Cerebellar cortex (tissue), 1 donor: ENCODE measurements around the gene FRMD4A.
"Not testable (repeated sequence)": the region's sequence is repeated elsewhere in the genome, so short reads cannot be mapped to it uniquely, and the experiment has no call there.

Source experiments
- DNase-seq: peaks from one replicate; pipeline ENCODE4 v3.0.0-alpha.2; 2015; ENCODE audit warnings: low spot score

The FRMD4A gene

DNA sequence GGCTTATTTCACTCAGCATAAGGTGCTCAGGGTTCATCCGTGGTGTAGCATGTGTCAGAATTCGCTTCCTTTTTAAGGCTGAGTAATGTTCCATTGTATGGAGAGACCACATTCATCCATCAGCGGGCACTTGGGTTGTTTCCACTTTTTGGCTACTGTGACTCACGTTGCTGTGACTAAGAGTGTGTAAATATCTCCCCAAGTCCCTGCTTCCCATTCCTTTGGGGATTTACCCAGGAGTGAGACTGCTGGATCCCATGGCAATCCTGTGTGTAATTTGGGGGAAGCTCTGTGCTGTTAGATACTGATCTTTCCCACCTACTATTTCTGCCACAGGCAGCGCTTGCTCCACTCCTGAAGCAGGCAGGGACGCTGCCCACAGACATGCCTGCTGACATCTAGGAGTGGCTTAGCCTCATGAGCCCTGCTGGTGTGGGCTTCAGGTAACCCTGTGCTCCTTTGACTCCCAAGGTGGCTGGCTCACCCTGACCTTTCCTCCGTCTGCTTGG is 346.0 kb downstream of the FRMD4A start:
- peak; percentile 52 for DNase-seq

DNA sequence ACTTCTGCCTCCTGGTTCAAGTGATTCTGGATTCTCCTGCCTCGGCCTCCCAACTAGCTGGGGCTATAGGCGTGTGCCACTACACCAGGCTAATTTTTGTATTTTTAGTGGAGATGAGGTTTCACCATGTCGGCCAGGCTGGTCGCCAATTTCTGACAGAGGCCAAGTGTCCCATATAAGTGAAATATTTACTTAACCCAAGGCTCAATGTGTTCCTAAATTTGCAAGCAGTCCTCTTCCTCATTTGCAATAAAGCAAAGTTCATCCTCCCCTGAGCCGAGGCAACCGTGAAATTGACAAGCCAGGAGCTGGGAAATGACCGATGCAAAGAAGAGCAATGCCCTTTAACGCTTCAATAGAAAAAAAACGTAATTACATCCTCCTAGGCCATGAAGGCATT is 347.7 kb downstream of the FRMD4A start:
- no peak for DNase-seq

DNA sequence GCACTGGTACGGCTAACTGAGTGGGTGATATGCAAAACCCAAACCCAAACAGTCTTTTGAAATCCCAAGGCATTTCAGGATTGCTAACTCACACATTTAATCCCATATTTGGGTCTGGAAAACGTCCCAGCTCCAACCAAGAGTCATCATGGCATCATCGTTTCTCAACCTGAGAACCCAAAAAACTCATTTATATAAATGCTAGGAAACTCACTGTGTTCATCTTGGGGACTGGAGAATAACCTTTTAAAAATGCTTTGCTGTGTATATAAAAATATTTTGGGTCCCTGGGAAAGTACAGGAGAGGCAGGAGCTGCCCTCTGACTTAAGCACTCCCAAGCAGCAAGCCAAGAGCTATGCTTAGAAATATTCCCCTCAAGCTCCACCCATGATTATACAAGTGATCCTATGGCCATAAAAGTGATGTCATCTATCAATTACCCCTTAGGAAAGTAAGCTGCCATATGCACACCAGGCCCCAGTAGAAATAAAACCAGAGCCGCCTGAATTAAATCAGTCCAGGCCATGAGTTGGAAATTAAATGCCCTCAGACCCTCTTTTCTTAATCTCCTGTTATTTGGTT is 352.1 kb downstream of the FRMD4A start:
- no peak for DNase-seq

DNA sequence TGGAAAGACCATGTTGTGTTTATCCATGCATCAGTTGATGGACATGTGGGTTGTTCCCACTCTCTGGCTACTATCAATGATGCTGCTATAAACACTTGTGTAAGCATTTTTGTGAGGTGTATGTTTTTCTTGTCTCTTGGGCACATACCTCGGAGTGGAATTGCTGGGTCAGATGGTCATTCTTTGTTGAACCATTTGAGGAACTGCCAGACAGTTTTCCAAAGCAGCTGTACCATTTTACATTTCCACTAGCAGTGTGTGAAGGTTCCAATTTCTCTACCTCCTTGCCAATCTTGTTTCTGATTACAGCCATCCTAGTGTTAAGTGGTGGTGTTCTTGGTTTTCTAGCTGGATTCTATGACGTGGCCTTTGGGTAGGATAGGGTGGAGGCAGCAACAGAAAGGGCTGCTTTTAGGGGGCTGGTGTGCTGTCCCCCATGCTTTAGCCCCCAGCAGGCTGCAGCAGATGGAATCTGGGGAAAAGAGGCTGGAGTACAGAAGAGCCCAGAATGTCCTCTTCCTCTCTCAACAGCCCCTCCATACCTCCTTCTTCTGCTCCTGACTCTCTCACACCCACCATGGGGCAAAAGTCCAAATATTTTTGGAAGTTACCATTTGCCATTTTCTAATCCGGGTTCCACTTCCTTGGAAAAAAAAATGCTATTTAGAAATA is 352.7 kb downstream of the FRMD4A start:
- no peak for DNase-seq

DNA sequence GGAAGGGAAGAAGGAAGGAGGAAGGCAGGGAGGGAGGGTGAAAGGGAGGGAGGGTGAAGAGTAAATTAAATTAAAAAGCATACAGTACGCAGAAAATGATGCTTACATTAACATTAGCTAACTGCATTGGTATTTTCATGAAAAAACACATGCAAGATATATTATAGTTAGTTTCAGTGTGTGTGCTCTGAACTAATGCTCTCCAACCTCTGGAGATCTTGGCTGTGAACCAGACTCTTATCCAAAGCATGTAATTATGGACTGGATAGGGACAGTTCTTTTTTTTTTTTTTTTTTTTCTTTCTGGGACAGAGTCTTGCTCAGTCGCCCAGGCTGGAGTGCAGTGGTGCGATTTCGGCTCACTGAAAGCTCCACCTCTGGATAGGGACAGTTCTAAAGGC is 357.0 kb downstream of the FRMD4A start:
- no peak for DNase-seq

DNA sequence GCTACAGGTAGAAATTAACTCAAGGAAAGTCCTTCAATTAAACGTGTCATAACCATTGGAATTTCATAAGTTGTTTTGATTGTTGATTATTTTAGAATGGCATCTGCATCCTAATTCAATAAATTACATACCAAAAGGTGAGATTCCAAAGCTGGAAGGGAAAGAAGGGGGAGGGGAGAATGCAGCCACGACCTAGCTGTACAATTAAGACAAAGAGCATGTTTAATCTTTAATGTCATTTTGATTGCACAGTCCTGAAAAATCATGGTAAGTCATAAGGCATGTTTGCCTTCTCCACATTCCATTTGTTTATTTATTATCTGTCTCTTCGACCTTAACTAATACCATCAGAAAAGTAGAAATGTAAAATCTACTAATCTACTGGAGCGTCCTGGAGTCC is 358.1 kb downstream of the FRMD4A start:
- DNase-seq = no peak

DNA sequence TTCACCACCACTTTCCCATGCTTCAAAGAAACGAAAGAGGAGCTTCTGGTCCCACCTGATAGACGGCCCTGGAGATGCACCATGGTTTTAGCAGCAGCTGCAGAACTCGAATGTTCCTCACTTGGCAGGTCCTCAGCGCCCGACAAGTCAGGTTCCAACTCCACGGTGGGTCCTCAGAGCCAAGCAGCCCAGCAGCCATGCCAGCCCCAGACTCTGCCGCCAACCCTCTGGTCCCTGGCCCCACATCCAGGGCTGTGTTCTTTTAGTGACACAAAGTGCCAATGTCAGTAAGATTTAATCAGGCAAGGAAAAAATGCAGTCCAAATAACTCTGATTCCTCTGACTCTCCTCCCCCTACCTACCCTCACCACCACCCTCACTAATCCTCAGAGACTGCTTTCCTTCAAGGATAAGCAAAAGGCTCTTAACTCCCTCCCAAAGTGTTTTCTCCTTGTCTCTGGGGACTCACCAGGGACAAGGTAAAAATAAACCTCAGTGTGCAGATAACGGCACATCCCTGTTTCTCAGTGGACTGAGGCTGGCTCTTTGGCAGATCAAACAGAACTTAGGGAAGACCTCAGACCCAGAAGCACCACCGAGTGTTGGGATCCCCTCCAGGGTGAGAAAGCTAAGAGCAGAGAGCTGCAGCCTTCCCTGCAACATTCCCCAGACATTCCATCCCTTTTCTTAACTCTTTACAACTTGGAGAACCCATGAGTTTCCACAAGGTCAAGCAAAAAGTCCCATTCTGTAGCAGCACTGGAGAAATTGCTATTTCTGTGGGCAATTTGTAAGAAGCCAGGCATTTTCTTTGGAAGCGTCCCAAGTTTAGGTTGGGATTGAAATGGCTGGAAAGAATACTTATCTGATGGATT is 358.9 kb downstream of the FRMD4A start:
- DNase-seq = peak; percentile 47

DNA sequence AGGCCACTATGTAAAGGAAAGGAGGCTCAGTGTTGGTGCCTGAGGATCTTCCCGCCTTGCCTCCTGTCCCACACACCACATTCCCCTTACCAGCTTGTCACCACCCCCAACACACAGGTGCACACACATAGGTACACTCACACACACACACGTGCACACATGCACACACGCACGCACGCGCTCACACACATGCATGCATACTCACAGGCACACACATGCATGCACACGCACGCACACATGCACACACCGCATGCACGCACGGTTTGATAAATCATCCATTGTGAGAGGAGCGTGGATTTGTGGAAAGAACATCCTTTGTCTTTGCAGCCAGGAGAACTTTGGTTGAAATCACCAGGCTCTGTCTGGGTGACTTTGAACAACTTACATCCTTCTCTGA is 359.8 kb downstream of the FRMD4A start:
- no peak for DNase-seq

DNA sequence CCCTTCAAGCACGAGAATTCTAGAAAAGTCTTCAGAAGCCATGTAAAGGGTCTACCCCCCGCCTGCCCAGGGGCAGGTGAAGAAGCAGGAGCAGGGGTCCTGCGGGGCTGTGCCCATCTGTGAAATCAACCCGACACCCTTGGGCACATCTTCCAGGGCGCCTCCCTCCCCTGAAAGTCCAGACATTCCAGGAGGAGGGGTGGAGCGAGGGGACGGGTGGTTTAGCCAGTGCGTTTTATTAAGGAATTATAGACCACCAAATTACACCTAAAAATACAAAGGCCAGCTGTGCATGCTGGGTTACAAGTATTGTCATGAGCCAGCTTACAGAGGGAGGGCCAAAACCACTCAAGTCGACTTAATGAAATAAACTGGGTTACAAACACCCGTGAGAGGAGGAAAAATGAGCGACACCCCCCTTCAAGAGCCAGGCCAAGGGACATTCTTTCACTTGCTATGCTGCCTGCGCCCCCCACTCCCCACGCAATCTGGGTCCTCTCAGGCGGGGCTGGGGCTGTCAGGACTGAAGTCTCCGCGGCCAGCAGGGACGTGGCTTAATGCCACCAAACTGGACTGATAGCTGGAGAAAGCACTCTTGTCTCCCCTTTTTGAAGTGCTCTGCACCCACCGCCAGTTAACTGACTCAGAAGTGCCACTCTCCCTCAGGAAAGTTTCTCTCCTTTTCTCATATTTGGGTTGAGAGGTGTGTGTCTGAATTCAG is 360.3 kb downstream of the FRMD4A start:
- DNase-seq = no peak

DNA sequence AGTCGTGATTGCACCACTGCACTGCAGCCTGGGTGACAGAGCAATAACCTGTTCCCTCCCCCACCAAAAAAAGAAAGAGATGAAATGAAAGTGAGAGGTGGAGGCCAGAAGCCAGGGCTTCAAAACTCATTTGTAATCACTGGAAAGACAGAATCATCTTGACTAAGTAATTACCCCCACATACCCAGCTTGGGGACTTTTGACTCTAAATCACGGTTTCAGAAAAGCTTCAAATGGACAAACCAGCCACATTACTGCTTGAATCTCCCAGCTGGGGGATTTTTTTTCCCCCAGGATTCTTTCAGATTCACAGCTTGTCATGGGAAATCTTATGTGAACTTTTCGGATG is 361.0 kb downstream of the FRMD4A start:
- DNase-seq = no peak

DNA sequence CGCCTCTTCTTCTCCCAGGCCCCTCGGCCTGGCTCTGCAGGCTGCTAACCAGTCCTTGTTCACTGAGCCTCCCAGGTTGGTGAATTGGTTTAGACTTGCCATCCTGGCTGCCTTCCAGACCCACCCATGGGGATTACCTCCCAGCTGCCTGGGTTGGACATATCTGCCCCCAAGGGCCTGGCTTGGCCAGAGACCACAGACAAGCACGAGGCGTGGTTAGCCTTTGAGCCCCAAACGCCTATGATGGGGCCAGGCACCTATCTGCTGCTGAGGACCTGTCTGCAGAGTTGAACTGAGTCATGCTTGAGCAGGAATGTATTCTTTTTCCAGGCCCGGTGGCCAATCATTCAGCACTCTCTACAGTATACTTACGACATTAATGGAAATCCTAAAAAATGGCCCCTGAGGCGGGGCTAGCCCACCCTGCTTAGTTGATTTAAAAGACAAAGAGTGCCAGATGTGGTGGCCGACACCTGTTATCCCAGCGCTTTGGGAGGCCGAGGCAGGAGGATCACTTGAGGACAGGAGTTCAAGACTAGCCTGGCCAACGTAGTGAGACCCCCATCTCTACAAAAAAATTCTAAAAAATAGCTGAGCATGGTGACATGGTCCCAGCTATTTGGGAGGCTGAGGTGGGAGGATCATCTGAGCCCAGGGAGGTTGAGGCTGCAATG is 361.5 kb downstream of the FRMD4A start:
- no peak for DNase-seq

DNA sequence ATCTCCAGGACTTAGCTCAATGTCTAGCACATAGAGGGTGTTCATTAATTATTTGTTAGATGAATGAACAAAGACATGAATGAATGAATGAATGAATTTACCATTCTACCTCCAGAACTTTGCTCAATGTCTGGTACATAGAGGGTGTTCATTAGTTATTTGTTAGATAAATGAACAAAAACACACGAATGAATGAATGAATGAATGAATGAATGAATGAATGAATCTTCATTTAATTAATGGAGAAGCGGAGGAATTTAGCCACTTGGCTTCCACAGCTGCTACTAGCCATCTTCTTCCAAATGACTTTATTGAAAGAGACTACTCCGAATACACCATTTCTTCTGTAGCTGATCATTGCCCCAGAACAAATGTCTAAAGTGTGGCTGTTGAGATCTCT is 368.9 kb downstream of the FRMD4A start:
- no peak for DNase-seq

DNA sequence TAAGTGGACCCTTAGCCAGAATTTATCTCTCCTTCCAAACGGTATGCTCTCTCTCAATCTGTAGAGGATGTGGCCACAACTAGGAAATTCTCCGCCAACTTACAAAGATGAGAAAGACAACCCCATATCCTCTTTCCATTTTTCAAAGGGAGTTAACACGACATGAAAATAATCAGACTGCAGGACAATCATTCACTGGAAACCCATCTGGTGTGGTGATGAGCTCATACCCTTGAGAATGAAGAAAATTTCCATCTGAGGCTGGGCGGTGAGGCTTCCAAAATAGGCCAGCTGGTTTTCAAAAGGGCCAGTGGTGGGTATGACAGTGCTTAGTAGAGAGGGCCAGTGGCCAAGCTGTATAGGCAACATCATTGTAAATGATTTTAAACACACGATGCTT is 369.6 kb downstream of the FRMD4A start:
- DNase-seq = no peak

DNA sequence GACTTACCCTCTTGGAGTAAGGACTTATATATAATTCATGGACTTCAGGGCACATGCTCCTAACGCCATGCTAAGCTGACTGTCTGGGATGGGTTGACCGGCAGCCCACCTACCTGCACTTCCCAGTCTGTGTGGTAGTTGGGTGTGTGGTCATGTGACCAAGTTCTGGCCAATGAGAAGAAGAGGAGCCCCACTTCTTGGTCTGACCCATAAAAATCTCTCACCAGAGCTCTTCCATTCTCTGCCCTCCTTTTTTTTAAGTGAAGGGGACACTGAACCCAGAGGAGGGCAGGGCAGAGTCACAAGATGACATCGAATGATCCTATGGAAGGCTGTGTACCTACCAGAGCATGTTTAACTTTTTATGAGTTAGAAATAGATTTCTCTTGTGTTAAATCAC is 370.1 kb downstream of the FRMD4A start:
- no peak for DNase-seq

DNA sequence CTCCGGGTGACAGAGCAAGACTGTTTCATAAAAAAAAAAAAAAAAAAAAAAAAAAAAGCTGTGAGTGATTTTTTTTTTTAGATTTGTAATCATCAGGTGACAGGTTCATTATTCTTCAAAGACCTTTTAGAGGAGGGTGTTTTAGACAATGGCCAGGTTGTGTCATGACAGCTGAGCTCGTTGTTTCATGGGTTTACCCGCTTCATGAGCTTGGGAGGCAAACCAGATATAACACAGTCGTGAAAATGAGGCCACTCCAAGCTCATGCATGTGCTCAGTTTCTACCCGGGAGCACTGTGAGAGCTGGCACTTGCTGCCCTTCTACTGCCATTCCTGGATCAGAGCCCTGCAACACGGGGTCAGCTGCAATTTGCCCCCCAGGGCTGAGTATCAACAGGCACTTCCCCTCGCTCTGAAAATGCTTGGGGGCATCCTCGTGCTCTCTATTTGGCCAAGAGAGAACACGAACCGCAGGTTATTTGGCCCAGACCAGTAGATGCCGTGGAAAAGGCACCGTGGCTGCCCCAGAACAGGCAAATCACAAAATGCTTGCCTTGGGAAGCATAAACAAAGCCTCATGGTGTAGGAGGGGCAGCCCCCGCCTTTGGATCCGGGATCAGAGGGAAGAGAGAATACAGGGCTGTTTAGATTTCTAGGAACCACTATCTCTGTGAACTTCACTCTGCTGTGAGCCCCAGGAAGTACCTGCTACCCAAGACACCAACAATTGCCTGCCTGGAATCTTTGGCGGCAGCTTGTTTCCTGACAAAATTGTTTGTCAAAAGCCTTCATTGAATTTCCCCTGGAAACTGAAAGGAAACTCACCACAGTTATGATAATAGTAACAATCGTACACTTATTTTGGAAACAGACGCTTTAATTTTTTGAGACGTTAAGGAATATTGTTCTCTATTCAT is 371.0 kb downstream of the FRMD4A start:
- DNase-seq = peak; percentile 61

DNA sequence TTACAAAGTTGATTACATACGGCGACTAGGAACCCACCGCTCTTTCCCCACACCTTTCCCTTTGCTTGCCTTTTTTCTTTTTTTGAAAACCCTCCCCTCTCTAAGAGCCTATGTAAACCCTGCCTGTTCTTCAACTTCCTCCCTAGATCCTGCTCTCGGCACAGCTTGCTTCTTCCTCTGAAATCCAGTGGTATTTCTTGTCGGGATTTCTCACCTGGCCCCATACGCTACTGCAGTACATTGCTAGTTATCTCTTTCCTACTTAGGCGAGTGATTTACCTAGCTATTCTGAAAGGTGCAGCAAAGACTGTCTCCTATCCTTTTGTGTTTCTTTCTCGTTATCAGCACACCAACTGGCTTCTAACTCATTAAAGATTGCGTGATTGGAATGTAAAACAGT is 372.9 kb downstream of the FRMD4A start:
- DNase-seq = no peak

DNA sequence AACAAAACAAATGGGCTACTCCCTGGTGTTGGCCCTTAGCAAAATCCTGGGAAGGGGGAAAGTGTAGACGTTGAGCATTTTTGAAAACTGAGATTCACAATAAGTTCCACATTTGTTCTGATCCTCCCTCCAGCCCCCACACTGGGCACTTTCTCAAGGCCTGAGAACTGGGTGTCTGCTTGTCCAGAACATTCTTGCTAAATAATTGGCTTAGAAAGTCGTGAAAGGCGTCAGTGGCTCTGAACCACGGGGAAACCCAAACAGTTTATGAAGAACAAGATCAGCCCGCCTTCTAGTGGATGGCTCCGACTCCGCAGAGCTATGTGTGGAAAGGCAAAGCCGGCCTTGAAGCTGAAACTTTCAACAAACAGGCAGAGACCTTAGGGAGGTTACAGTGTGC is 373.9 kb downstream of the FRMD4A start:
- DNase-seq = peak; percentile 49

DNA sequence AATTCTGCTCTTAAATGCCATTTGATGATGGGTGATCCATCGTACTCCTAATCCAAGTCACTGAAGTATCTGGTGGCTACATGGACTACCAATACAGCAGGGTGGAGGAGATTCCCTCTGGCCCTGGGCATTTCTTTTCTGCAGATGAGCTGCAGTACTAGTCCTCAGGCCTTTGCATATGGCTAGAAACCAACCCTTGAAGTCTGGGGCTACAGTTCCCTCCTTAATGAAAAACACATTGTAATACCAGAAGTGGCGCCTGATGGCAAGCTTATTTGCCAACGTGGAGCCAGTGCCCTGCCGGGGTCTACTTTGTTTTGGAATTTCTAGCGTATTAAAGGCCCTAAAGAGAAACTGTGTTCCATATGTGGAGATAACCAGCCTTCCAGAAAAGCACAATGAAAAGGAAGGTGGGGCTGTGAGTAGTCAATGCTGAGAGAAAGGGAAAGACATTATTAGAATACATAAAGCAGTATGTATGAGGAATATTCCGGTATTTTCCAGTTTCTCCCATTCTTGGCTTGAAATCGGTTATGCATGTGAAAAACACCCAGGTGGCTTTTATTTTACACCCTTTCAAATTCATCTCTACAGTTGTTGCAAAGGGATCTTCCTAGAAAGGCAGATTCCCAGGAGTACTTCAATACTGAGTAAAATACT is 375.2 kb downstream of the FRMD4A start:
- DNase-seq = no peak

DNA sequence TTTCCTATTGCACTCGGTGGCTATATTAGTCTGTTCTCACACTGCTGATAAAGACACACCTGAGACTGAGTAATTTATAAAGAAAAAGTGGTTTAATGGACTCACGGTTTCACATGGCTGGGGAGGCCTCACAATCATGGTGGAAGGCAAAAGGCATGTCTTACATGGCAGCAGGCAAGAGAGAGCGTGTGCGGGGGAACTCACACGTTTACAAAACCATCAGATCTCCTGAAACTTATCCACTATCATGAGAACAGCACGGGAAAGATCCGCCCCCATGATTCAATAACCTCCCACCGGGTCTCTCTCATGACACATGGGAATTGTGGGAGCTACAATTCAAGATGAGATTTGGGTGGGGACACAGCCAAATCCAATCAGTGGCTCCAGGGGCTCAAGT is 376.5 kb downstream of the FRMD4A start:
- DNase-seq = not testable (repeated sequence)

DNA sequence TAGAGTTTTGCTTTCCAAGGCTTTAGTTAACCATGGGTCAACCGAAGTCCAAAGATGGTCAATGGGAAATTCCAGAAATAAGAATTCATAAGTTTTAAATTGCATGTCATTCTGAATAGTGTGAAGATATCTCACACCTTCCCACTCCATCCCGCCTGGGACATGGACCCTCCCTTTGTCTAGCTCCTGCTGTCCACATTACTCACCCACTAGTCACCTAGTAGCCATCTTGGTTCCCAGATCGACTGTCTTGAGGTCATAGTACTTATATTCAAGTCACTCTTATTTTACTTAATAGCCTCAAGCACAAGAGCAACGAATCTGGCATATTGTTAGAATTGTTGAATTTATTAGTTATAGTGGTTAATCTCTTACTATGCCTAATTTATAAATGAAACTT is 377.4 kb downstream of the FRMD4A start:
- no peak for DNase-seq
